HL-60 (cell line): ENCODE results near the gene USF2.

Experiments used
- DNase-seq, 2 experiments: peaks; one replicate each; pipeline ENCODE4 v3.0.0-alpha.2; 2010 to 2020; ENCODE audit warnings: low read depth in 1 of 2, low spot score in 1 of 2
- H3K27ac ChIP-seq: fragments of 250-450 bp; sonication (Bioruptor Pico); replicated peaks from 2 replicates; pipeline ENCODE4 v1.5.1; 2020; ENCODE audit warnings: mild to moderate bottlenecking, moderate library complexity
- H3K27me3 ChIP-seq: fragments of 250-450 bp; sonication (Bioruptor Pico); 2 replicates; pipeline ENCODE4 v1.5.1; 2021; ENCODE audit warnings: mild to moderate bottlenecking, moderate library complexity; ENCODE audit not compliant: insufficient read depth, poor library complexity, severe bottlenecking
- H3K4me3 ChIP-seq: replicated peaks from 2 replicates; pipeline ENCODE4 v1.5.1; 2011; ENCODE audit warnings: mild to moderate bottlenecking, control low read depth, low read length; ENCODE audit not compliant: insufficient read depth
- CTCF ChIP-seq: IDR thresholded peaks from one replicate; pipeline ENCODE4 v1.5.1; 2011; ENCODE audit warnings: low read length, control low read depth, inconsistent platforms; ENCODE audit not compliant: insufficient read depth
- GABPA ChIP-seq: IDR thresholded peaks from 2 replicates; pipeline ENCODE4 v1.6.1; 2012; ENCODE audit warnings: low read depth
- POLR2AphosphoS5 ChIP-seq: IDR thresholded peaks from 2 replicates; pipeline ENCODE4 v1.6.1; 2012; ENCODE audit warnings: low read depth
- REST ChIP-seq: IDR thresholded peaks from 2 replicates; pipeline ENCODE4 v1.6.1; 2012; ENCODE audit warnings: low read depth; ENCODE audit not compliant: insufficient replicate concordance
- SPI1 ChIP-seq: IDR thresholded peaks from 2 replicates; pipeline ENCODE4 v1.6.1; 2012; ENCODE audit warnings: low read depth, mild to moderate bottlenecking, borderline replicate concordance

USF2 gene

GRCh38 chr19:35329323-35329722 is 60.6 kb downstream of the USF2 start:
- no peak overlapping the region for H3K4me3 ChIP-seq
- DNase-seq = no peak

More at GRCh38 chr19:35329323-35329722, 60.6 kb downstream of the USF2 start:
- no peak overlapping the region for H3K27ac ChIP-seq
- TF ChIP-seq CTCF (no peak), GABPA (no peak), REST (no peak), SPI1 (no peak), POLR2AphosphoS5 (no peak)
- H3K27me3 ChIP-seq = no peaks in the 10 kb centered on the region
